ENCODE results near the gene MS4A4E.
A peak's percentile ranks its signal among the peaks of the same experiment; 100 is the strongest.
"Not testable (repeated sequence)": the region's sequence is repeated elsewhere in the genome, so short reads cannot be mapped to it uniquely, and the experiment has no call there.

Gene MS4A4E

DNA sequence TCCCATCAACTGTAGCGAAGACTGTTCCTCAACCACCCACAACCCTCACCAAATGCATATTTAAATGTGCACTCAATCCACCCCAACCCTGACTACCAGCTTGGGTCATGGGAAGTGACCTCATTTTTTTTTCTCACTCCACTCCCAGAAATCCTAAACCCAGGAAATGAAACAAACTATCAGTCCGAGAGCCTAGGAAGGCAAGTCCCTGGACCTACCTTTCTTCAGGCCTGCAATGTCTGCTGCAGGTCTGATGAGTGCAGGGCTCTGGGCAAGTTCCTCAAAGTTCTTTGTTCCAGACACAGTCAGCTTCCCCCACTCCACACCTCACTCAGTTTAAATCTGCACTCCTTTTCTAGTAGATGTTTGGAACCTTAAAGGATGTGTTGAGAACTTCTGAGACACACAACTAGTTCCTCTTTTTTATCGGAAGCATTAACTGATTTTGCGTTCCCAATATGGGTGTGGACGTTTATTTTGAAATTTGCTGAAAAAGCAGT is at the start of gene MS4A4E:
Gene MS4A4E, minus strand, starts transcription at position 398 of the 500 bp plus-strand sequence. CDS start 13,082 bp downstream, outside the sequence.
- DNase-seq = no peak

DNA sequence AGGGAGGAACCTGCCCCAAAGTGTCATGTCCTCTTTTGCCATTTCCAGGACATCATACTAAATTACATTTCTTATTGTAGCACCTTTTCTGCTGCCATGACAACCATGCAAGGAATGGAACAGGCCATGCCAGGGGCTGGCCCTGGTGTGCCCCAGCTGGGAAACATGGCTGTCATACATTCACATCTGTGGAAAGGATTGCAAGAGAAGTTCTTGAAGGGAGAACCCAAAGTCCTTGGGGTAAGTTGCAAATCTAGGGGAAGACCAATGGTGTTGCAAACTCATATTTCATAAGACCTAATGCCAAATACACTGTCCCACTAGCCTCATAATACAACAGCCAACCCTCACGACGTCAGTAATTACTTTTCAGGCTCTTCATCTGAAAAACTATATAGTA is 49.2 kb upstream of the MS4A4E start:
- no peak for DNase-seq

DNA sequence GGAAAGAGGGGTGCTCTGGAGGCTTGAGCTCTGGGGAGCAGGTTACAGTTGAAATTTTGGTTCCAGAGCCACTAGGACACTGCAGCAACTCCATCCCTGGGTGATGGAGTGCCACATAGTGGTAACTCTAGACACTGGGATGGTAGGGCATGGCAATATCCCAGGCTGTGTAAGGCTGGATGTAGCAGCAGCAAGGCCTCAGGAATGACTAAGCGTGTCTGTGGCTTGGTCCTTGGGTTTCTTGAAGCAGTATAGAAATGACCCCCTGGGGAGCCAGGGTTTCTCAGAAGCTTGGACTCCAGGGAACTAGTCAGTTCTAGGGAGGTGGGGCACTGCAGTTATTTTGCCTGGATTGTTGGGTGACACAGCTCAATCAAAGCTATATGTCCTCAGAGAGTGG is 45.6 kb upstream of the MS4A4E start:
- DNase-seq = no peak

DNA sequence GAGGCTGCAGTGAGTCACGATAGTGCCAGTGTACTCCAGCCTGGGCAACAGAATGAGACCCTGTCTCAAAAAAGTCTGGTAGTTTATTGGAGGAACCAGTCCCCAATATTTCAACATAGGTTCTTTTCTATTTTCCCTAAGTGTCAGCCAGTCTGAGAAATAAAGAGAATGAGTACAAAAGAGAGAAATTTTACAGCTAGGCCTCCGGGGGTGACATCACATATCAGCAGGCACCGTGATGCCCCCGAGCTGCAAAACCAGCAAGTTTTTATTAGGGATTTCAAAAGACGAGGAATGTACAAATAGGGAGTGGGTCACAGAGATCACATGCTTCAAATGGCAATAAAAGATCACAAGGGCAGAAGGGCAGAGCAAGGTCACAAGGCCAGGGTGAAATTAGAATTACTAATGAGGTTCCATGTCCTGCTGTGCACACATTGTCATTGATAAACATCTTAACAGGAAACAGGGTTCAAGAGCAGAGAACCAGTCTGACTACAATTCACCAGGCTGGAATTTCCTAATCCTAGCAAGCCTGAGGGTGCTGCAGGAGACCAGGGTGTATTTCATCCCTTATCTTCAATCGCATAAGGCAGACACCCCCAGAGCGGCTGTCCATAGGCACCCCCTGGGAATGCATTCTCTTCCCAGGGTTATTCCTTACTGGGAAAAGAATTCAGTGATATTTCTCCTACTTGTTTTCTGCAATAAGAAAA is 42.6 kb upstream of the MS4A4E start:
- not testable (repeated sequence) for DNase-seq

DNA sequence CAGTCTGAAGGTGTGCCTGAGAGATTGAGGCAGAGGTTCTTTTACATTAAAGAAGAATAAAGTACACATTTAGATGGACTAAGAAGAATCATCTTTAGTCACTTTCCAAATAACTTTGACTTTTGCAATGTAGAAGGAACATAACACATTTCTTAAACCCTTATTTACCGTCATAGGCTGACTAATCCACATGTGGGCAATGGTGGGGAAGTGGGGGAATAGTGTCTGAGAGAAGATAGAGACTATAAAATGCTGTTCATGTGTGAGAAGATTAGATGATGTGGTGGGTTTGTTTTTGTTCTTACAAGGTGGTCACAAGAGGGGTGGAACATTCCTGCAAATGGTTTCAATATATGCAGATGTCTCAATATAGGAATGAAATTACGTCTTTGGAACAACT is 39.3 kb upstream of the MS4A4E start:
- DNase-seq = no peak

DNA sequence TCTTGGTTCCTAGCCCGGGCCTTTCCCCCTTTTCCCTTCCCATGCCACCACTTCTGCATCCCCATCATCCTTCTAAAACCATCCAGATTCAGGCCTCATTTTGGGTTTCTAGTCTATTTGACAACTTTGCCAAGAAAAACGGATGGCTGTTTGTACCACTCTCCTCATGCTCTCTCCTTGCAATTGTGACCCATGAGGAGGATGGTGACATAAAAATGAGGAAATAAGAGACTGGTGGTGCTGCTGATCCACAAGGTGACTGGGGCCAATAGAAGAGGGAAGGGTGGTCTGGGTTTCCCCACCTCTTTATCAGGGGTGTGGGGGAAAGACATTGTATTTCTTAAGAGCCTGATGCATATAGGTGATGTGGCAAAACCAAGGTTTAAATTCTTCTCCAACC is 38.5 kb upstream of the MS4A4E start:
- DNase-seq = no peak

DNA sequence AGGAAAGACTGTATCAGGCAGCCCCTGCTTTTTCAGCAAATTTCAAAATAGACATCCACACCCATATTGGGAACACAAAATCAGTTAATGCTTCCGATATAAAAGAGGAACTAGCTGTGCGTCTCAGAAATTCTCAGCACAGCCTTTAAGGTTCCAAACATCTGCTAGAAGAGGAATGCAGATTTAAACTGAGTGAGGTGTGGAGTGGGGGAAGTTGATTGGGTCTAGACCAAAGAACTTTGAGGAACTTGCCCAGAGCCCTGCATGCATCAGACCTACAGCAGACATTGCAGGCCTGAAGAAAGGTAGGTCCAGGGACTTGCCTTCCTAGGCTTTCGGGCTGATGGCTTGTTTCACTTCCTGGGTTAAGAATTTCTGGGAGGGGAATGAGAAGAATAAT is 37.5 kb upstream of the MS4A4E start, which contains the start of gene MS4A4A:
Gene MS4A4A, plus strand, starts transcription at position 255 of the 400 bp plus-strand sequence. Its CDS starts 10 bp downstream, at position 265.
- no peak for DNase-seq

DNA sequence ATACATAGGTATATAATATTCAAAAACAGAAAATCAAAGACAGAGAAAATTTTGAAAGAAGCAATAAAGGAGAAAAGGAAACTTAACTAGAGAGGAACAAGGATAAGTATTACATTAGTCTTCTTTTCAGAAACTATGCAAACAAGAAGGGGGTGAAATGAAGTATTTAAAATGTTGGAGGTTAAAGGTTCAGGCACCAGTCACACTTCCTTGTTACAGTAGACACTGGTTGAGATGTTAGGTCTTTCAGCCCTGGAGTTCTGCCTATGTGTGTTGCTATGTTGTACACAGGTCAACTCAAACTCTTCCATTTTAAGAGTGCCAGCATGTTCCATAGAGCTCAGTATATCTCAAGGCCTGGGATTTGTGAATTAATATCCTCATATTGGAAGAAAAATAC is 31.5 kb upstream of the MS4A4E start:
- DNase-seq = no peak

DNA sequence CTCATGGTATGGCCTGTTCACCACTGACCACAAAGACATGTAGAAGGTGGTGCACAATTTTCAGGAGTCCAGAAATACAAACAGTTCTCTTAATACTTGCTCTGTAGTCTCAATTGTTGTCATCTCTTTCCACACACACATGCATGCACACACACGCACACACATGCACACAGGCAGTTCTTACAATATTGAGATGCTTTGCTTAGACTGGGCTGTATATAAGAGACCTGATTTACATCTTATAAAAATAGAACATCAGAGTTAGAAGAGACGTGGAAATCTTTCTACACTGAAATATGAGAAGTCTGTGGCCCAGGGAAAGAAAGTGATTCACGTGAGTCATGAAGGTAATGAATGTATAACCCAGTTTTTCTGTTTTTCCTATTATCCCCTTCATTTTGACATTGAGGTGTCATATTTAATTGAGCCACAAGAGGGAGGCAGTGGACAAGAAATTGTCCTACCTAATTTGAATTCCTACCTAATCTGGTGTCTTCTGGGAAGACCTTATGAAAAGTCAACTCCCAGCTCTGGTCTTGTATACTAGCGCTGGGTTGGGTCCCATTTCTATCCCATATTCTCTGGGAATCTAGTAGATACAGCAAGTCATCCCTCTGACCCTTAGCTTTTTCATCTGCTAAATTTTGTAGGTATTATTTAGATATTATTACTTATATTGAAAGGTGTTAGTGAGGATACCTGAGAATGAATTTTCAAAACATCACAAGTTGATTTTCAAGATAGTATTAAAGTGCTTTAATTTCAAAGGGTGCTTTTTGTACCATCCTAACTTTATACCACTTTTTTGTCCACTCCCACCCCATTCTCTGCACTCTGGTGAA is 22.7 kb upstream of the MS4A4E start:
- peak; percentile 11 for DNase-seq

DNA sequence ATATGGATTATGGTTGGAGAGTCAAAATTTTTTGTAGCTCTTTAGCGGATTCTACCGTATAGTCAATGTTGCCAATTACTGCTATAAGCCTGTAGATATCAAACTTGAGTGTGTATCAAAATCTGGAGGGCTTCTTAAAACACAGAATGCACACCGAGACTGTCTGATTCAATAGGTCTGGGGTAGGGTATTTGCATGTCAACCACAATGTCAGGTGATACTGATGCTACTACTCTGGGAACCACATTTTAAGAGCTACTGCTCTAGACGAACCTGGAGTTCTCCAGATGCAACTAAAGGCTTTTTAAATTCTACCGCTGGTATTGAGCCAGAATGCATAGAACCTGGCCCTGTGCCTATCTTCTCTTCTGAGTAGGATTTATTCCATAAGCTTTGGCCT is 21.7 kb upstream of the MS4A4E start:
- DNase-seq = no peak

DNA sequence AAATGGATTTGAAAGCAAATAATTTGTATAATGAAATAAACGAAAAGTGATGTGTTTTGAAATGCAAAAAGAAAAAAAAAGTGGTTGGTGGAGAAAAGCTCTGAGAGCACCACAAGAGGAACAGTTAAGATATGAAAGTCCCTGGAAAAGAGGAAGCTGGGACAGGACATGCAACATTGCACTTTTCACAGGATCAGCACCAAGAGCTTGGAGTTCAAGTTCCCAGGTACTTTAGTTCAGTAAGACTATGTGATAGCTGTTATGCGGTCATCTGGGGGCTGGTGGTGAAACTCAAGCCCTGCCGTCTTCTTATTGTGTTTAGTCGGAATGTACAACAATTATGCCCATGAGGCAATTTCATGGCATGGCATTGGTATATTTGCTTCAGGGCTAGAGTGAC is 20.5 kb upstream of the MS4A4E start:
- DNase-seq = no peak

DNA sequence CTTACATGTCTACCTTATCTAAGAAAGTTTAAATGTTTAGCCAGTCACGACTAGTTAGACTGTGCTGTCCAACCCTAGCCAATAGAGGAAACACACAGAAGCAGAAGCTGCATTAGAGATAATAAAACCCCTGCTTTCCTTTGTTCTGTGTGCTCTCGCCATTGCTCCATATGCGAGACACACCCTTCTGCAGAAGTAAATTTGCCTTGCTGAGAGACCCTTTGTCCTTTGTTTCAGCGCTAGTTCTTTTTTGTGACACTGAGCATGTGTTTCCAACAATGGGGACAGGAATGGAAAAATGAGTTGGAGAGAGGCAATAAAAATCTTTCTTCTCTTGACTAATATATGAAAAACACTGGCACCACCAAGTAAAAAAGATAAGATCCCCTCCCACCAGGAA is 18.1 kb upstream of the MS4A4E start:
- no peak for DNase-seq

DNA sequence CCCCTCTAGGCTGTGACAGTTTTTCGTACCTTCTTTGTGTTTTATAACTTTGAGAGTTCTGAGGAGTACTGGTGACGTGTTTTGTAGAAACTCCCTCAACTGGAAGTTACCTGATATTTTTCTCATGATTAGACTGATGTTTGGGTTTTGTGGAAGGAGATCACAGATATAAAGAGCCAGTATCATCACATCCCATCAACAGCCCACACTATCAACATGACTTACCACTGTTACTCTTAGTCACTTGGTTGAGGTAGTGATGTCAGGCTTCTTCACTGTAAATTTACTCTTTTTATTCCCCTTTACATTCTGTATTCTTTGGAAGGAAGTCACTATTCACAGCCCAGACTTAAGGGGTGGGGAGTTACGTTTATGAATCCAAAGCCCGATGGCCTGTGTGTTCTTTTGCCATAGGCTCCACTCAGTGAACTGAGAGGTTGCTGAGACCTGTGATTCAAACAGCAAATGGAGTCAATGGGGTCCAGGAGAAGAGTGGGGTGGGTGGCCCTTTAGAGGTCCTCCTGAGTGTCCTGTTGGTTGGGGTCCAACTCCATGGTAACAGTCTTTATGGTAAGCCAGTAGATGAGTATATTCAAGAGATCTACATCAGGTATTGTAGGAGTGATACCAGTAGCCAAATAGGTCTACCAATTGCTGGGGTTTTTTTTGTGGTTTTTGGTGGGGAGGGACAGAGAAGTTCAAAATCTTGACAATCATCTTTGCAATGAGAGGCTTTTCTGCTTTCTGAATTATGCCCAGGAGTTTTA is 15.2 kb upstream of the MS4A4E start:
- no peak for DNase-seq

DNA sequence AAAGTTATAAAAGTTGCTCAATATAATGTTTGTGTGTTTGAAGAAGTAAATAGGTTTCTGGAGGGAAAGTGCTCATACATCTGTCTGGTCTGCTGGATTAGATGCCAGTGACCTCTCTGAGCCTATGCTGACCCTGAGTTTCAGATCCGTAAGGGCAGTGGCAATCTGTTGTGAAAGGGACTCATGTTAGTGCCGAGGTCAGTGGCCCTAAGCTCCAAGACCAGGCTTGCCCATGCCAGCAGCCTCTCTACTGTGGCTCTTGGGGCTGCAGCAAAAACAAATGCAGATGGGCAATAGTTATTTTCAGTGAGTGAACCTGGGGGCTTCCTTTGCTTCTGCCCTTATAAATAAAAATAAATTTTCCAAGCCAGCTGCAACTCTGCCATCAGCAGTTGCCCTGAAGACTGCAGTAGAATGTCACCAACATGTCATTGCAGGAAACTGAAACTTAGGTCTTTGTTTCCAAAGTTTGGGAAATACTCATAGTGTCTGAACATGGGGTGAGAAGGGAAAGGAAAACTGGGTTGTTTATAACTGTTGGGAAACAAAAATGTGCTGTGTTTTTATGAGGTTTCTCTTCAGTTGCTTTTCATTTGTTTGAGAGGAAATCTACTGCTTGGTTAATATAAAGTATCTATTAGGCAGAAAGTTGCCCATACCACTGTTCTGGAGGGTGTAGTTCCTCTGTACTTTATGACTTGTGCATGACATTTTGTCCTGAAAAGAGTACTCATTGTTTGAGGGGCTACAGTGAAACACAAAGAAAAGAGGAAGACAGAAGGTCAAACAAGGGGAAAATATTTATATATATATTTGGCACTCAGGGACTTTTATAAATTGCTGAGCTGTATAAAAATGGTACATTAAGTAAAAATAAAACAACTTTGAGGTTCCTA is 9.5 kb upstream of the MS4A4E start:
- no peak for DNase-seq

DNA sequence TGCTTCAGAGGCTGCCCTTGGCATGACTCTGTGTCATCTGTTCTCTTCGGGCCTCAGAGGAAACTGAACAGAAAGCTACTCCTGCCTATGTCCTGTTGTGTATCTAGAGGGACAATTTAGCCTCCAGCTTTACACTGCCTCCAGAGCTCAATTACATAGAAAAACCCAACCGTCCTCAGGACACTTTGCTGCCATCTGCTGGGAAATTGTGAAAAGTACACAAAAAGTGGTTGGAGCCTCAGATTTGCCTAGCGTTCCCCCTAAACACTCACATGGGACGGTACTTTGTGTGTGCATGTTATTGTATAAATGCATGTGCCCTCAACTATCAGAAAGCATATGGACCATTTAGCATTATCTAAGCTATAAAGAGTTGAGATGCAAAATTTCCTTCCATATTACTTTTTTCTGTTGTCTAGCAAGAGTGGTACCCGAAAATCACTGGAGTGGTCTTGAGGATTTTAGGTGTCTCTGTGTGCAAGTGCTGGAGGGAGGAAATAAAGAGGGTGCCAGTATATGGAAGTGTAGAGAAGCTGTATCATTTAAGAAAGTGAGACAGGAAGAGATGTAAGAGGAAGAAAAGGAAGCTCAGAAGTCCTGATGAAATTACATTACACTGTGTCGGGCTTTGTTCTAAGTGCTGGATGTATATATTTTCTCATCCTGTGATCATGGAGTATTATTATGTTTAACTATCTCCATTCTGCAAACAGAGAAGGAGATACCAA is 8.7 kb upstream of the MS4A4E start:
- DNase-seq = peak; percentile 0

DNA sequence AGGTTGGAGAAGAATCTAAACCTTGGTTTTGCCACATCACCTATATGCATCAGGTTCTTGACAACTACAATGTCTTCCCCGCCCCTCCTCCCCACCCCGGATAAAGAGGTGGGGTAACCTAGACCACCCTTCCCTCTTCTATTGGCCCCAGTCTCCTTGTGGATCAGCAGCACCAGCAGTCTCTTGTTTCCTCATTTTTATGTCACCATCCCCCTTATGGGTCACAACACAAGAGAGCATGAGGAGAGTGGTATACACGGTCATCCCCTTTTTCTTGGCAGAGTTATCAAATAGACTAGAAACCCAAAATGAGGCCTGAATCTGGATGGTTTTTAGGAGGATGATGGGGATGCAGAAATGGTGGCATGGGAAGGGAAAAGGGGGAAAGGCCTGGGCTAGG is 1.2 kb downstream of the MS4A4E start:
- DNase-seq = no peak

DNA sequence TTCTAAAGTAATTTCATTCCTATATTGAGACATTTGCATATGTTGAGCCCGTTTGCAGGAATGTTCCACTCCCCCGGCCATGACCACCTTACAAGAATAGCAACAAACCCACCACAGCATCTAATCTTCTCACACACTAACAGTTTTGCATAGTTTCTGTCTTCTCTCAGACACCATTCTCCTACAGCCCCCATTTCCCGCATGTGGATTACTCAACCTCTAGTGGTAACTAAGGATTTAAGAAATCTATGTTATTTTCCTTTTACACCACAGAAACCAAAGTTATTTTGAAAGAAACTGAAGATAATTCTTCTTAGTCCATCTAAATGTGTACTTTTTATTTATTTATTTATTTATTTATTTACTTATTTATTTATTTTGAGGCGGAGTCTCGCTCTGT is 2.3 kb downstream of the MS4A4E start:
- DNase-seq = no peak

DNA sequence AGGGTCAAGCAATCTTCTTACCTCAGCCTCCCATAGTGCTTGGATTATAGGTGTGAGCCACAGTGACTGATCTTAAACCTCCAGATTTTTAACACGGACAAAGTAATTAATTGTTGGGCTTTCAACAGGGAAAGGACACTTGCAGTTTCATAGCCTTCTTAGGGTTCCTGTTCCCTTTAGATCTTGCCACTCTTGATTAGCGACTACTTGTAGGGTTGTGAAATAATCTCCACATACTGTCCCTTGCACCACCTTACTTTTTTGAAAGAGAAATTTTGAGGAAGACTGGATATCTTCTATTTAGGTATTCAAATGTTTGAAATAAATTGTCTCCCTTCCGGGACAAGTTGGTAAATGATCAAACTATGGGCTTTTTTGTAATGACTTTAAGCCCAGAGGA is 7.6 kb downstream of the MS4A4E start:
- no peak for DNase-seq

DNA sequence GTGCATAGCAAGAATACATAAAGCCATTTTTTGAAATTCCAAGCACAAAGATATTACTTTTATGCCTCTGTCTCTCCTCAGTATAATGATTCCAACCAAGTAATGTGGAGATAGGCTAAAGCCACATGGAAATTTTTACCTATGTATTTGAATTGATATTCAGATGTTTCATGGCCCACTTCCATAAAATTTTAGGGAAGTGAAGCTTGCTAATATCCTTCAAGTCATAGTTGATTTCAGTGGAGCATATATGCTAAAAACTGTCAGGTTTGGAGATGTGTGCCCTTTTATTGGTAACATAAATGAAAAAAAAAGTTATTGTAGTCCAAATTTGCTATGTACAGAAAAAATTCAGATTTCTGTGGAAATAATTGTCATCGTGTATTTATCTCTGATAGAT is 12.3 kb downstream of the MS4A4E start:
- no peak for DNase-seq

DNA sequence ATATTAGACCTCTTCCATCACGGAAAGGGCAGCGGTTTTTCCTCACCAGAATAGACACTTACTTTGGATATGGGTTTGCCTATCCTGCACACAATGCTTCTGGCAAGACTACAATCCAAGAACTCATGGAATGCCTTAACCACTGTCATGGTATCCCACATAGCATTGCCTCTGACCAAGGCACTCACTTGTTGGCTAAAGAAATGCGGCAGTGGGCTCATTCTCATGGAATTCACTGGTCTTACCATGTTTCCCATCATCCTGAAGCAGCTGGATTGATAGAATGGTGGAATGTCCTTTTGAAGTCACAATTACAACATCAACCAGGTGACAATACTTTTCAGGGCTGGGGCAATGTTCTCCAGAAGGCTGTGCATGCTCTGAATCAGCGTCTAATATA is 20.8 kb downstream of the MS4A4E start:
- no peak for DNase-seq

DNA sequence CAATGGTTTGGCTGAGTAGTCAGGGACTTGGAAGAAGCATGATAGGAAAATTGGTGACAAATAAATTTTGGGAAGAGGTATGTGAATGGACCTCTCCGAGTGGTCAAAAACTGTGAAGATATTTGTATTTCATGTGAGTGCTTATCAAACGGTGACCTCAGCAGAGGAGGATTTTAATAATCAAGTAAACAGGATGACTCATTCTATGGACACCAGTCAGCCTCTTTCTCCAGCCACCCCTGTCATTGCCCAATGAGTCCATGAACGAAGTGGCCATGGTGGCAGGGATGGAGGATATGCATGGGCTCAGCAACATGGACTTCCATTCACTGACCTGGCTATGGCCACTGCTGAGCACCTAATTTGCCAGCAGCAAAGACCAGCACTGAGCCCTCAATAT is 21.2 kb downstream of the MS4A4E start:
- no peak for DNase-seq

DNA sequence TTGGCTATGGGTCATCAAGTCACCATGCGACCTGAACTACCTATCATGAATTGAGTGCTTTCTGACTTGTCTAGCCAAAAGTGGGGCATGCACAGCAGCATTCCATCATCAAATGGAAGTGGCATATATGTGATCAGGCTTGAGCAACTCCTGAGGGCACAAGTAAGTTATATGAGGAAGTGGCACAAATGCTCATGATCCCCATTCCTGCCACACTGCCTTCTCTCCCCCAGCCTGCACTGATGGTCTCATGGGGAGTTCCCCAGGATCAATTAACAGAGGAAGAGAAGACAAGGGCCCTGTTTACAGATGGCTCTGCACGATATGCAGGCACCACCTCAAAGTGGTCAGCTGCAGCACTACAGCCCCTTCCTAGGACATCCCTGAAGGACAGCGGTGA is 21.8 kb downstream of the MS4A4E start:
- DNase-seq = no peak
